DOHH2 (cell line): ENCODE results near the gene VIM.

Experiments
- CTCF ChIP-seq: fragments of 200-600 bp; sonication (generic); IDR thresholded peaks from one replicate; pipeline ENCODE4 v1.5.1; 2014; ENCODE audit warnings: antibody characterized with exemption, mild to moderate bottlenecking, low read depth, low read length; ENCODE audit not compliant: poor library complexity, severe bottlenecking
- EZH2phosphoT487 ChIP-seq: fragments of 200-600 bp; sonication (generic); IDR thresholded peaks from 2 replicates; pipeline ENCODE4 v1.6.1; 2017; ENCODE audit warnings: borderline replicate concordance, mild to moderate bottlenecking, antibody characterized with exemption, low read length, moderate library complexity, mixed read lengths

GRCh38 chr10:17217631-17218232, 10.3 kb upstream of the VIM start:
- no peak for TF ChIP-seq CTCF
- no peak for TF ChIP-seq EZH2phosphoT487
